Measurements from ENCODE around the gene NTN1. TPM values are rescaled to one million over a fixed set of nuclear protein-coding genes. Genes with fewer than 3 reads are reported as not detected.
A peak's percentile ranks its signal among the peaks of the same experiment; 100 is the strongest.

Gene NTN1
- total RNA-seq, 1 donor from 2014 or later = 29.6 TPM

DNA sequence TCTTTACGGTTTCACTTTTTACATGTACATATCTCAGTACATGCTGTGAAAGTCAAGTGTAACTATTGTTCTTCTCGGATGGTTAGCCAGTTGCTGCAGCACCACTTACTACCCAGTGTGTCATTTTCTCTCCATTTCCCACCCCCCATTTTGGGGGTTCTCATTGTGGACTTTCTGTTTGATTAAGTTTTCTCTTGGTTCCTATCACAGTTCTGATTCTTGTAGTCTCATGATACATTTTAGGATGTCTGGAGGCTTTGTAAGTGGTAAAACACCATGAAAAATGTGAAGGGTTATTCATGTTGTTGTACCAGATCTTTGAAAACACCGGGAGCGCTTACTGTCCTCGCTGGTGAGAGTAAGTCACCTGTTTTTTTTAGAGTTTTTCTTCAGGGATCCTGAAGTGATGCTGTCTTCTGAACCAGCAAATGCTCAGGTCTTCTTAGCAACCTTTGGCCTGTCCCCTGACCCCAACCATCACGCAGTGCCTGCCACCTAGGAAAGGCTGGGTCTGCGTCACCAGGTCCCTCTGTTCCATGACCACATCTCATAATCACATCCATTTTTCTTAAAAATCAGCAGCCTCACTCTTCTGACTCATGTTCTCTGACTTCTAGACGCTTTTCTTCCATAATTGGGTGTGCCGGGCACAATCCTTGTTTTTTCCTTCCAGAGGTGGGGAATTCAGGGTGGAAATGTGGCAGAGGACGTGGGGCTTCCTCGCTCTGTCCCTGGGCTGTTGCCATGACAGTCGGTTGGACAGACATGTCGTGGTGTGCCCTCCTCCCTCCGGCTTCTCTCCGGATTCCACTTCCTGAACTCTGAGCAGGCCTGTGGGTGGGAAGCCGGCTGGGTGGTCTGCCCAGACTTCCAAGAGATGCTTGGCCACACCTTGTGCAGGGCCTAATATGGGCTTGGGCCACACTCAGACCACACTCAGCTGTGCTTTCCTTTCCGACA lies 102.6 kb downstream of the NTN1 start:
- peak in 1 of 2 donors; percentile 69 for DNase-seq (ENCODE audit: low spot score in 2 of 2)
- Histone ChIP-seq H3K27me3 (no peaks in the 10 kb centered on the region), H3K27ac (peak overlapping the region; percentile 46 to 74), H3K36me3 (no peaks in the 10 kb centered on the region), H3K4me1 (peaks cover 0 to 13% of the 10 kb centered on the region in 2 donors), H3K9me3 (no peaks in the 10 kb centered on the region), H3K4me3 (peak overlapping the region in 1 of 2 donors; percentile 26)
- TF ChIP-seq, protein P1, sequence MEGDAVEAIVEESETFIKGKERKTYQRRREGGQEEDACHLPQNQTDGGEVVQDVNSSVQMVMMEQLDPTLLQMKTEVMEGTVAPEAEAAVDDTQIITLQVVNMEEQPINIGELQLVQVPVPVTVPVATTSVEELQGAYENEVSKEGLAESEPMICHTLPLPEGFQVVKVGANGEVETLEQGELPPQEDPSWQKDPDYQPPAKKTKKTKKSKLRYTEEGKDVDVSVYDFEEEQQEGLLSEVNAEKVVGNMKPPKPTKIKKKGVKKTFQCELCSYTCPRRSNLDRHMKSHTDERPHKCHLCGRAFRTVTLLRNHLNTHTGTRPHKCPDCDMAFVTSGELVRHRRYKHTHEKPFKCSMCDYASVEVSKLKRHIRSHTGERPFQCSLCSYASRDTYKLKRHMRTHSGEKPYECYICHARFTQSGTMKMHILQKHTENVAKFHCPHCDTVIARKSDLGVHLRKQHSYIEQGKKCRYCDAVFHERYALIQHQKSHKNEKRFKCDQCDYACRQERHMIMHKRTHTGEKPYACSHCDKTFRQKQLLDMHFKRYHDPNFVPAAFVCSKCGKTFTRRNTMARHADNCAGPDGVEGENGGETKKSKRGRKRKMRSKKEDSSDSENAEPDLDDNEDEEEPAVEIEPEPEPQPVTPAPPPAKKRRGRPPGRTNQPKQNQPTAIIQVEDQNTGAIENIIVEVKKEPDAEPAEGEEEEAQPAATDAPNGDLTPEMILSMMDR (IDR thresholded peaks at IDR 0.05) = no peak
- intact Hi-C loops (cut with DNase I) = loop anchor here (2.0 to 5.0 kb wide), 4 partner anchors 23 to 118 kb away; partner anchors contain the start of gene NTN1

DNA sequence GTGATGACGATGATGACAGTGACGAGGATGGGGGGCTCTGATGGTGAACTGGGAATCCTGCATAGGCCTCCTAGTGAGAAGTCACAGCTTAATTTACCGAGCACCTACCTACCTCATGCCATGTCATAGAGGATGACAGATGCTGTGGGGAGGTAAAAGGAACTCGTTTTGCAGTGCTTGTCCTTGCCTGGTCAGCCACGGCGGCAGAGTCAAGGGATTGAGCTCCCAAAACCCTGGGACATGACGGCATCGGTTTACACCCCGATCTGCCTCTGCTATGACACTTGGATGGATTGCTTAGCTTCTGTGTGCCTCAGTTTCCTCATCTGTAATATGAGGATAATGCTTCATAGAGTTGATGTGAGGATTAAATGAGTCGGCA lies 103.2 kb downstream of the NTN1 start:
- TF ChIP-seq, protein P1 (IDR thresholded peaks at IDR 0.05) = no peak
- intact Hi-C loops (cut with DNase I) = loop anchor here (2.0 to 5.0 kb wide), 4 partner anchors 22 to 118 kb away; partner anchors contain the start of gene NTN1
- DNase-seq (ENCODE audit: low spot score in 2 of 2) = no peak
- peak overlapping the region; percentile 46 to 74 for H3K27ac ChIP-seq
- no peaks in the 10 kb centered on the region for H3K27me3 ChIP-seq
- H3K4me3 ChIP-seq = peak overlapping the region in 1 of 2 donors; percentile 26
- H3K9me3 ChIP-seq = no peaks in the 10 kb centered on the region
- no peaks in the 10 kb centered on the region for H3K36me3 ChIP-seq
- H3K4me1 ChIP-seq = peaks cover 0 to 13% of the 10 kb centered on the region in 2 donors

DNA sequence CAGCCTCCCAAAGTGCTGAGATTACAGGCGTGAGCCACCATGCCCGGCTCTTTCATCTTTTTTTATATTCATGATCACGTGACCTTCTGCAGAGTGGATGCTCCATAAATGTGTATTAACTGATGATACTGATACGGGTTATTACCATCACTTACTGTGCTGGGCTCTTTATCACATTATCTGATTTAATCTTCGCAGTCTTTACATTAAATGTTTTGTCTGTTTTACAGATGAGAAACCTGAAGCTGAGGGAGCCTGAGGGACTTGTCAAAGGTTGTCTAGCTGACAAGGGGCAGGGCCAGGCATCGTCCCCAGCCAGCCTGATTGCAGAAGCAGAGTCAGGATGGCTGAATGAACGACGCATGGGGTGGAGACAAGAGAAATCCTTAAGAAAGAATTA lies 104.4 kb downstream of the NTN1 start:
- DNase-seq (ENCODE audit: low spot score in 2 of 2) = no peak
- no peaks in the 10 kb centered on the region for H3K9me3 ChIP-seq
- intact Hi-C loops (cut with DNase I) = loop anchor here (2.0 kb wide), 2 partner anchors 21 to 37 kb away; no protein-coding TSS in a partner anchor
- no peaks in the 10 kb centered on the region for H3K36me3 ChIP-seq
- no peak overlapping the region for H3K4me3 ChIP-seq
- TF ChIP-seq, protein P1 (IDR thresholded peaks at IDR 0.05) = no peak
- no peaks in the 10 kb centered on the region for H3K27me3 ChIP-seq
- H3K27ac ChIP-seq = no peak overlapping the region
- peaks cover 0 to 13% of the 10 kb centered on the region in 2 donors for H3K4me1 ChIP-seq

DNA sequence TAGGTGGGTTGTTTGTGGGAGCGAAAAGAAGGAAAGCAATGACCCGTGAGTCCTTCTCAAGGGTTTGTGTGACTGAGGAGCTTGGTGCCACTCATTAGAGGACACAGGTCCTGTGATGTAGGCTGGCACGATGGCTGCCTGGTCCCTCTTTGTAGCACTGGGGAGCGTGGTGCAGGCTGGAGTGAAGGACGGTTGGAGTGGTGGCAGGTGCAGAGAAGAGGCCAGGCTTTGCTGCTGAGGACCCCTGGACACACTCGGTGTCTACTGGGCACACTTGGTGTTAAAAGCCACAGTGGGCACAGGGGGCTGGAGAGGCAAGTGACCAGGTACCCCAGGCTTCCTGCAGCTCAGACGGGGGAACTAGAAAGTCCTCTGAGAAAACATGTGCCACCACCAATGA lies 106.0 kb downstream of the NTN1 start:
- intact Hi-C loops (cut with DNase I) = no loop called here

DNA sequence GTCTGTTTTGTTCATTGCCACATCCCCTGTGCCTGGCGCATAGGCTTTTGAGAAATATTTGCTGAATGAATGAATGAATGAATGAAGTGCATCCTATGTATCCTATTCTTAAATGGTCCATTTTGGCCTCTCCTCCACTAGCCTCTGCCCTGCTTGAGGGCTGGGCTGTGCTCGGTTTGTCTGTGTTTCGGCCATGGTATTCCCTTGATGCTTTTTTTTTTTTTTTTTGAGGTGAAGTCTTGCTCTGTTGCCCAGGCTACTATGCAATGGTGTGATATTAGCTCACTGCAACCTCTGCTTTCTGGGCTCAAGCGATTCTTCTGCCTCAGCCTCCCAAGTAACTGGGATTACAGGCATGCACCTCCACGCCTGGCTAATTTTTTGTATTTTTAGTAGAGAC lies 110.1 kb downstream of the NTN1 start:
- Histone ChIP-seq H3K9me3 (no peaks in the 10 kb centered on the region), H3K27ac (no peak overlapping the region), H3K4me1 (no peaks in the 10 kb centered on the region), H3K27me3 (no peaks in the 10 kb centered on the region), H3K4me3 (no peak overlapping the region), H3K36me3 (no peaks in the 10 kb centered on the region)
- intact Hi-C loops (cut with DNase I) = no loop called here
- DNase-seq (ENCODE audit: low spot score in 2 of 2) = no peak
- TF ChIP-seq, protein P1 (IDR thresholded peaks at IDR 0.05) = no peak

More for the DNA sequence above, 106.0 kb downstream of the NTN1 start:
- no peaks in the 10 kb centered on the region for H3K9me3 ChIP-seq
- TF ChIP-seq, protein P1 (IDR thresholded peaks at IDR 0.05) = no peak
- no peak overlapping the region for H3K4me3 ChIP-seq
- H3K27me3 ChIP-seq = no peaks in the 10 kb centered on the region
- H3K27ac ChIP-seq = no peak overlapping the region
- no peak for DNase-seq (ENCODE audit: low spot score in 2 of 2)
- H3K36me3 ChIP-seq = no peaks in the 10 kb centered on the region
- H3K4me1 ChIP-seq = peaks cover 0 to 7% of the 10 kb centered on the region in 2 donors

Data from ascending aorta (tissue), 2 donors.